OCI-LY1 (cell line): ENCODE results near the gene VSTM4.

Source experiments
- CTCF ChIP-seq: fragments of 200-600 bp; sonication (generic), shearing (Covaris generic); IDR thresholded peaks from 2 replicates; pipeline ENCODE4 v1.5.1; 2017; ENCODE audit warnings: mild to moderate bottlenecking, antibody characterized with exemption, low read length, moderate library complexity, mixed read lengths
- EZH2 ChIP-seq: fragments of 200-600 bp; sonication (generic), shearing (Covaris generic); IDR thresholded peaks from 2 replicates; pipeline ENCODE4 v1.8.0; 2017; ENCODE audit warnings: borderline replicate concordance, mixed run types, mild to moderate bottlenecking, antibody characterized with exemption, low read length, moderate library complexity, mixed read lengths

DNA sequence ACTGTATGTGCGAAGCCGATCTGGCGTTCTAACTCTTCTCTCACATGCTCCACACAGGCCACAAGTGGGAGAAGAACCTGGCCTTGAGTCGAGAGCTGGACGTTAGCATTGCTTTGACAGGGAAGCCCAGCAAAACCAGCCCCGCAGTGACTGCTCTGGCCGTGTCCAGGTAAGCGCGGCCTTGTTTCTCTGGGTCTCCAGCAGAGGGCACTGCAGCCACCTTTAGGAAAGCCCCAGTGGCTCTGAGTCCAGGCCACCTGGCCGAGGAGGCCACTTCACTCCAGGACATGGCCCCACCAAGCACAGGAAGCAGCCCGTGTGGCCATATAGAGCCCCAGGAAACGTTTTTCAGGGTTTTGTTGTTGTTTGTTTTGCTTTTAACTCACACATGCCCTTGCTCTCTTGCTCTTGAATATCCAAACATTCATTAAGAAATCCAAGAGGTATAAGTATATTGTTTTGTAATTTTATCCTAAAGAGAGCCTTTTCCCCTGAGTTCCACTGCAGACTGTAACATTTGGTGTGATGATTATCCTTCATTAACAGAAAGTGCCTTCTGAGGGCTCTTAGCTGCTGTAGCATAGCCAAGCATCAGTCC is 133.9 kb downstream of the VSTM4 start:
- peak; percentile 73 for TF ChIP-seq CTCF
- TF ChIP-seq EZH2 = no peak
